NCI-H128 (cell line): ENCODE data around the gene CLTA.
"Not testable (repeated sequence)": the region's sequence is repeated elsewhere in the genome, so short reads cannot be mapped to it uniquely, and the experiment has no call there.

Source experiments
- DNase-seq: peaks from one replicate; lab custom pipeline; 2025; ENCODE audit not compliant: unreplicated experiment; lab: John Stamatoyannopoulos, UW

The CLTA gene

GRCh38 chr9:36158122-36158521 lies 32.6 kb upstream of the CLTA start:
- no peak for DNase-seq

GRCh38 chr9:36158917-36159316 lies 31.8 kb upstream of the CLTA start:
- no peak for DNase-seq

- not testable (repeated sequence) for DNase-seq
These were observed 31.2 kb upstream of the CLTA start for GRCh38 chr9:36159509-36159908.

- not testable (repeated sequence) for DNase-seq
These were observed 30.6 kb upstream of the CLTA start for GRCh38 chr9:36160126-36160525.

GRCh38 chr9:36161187-36161586 lies 29.5 kb upstream of the CLTA start:
- no peak for DNase-seq

- no peak for DNase-seq
These were observed 28.4 kb upstream of the CLTA start for GRCh38 chr9:36162211-36162738.

GRCh38 chr9:36163049-36163785 lies 27.5 kb upstream of the CLTA start:
- no peak for DNase-seq

- no peak for DNase-seq
These were observed 26.9 kb upstream of the CLTA start for GRCh38 chr9:36163786-36164170.

GRCh38 chr9:36164372-36164771 lies 26.3 kb upstream of the CLTA start:
- DNase-seq: no peak

GRCh38 chr9:36164989-36165388 lies 25.7 kb upstream of the CLTA start:
- no peak for DNase-seq

- no peak for DNase-seq
These were observed 24.9 kb upstream of the CLTA start for GRCh38 chr9:36165826-36166167.

- no peak for DNase-seq
These were observed 24.4 kb upstream of the CLTA start for GRCh38 chr9:36166168-36166927.

GRCh38 chr9:36169166-36169565 lies 21.6 kb upstream of the CLTA start, which contains the start of gene CCIN:
CCIN (plus strand) TSS chr9:36169388; CDS start chr9:36169503, 115 bp downstream.
- no peak for DNase-seq

GRCh38 chr9:36169708-36170107 lies 21.0 kb upstream of the CLTA start:
- DNase-seq: no peak

GRCh38 chr9:36170531-36170930 lies 20.2 kb upstream of the CLTA start:
- no peak for DNase-seq

- no peak for DNase-seq
These were observed 16.9 kb upstream of the CLTA start for GRCh38 chr9:36173861-36174260.

GRCh38 chr9:36174271-36174670 lies 16.4 kb upstream of the CLTA start:
- DNase-seq: no peak

- no peak for DNase-seq
These were observed 16.0 kb upstream of the CLTA start for GRCh38 chr9:36174731-36175130.

GRCh38 chr9:36175209-36175608 lies 15.5 kb upstream of the CLTA start:
- not testable (repeated sequence) for DNase-seq

- DNase-seq: not testable (repeated sequence)
These were observed 14.2 kb upstream of the CLTA start for GRCh38 chr9:36176496-36176895.

- no peak for DNase-seq
These were observed 13.2 kb upstream of the CLTA start for GRCh38 chr9:36177571-36177970.

- DNase-seq: not testable (repeated sequence)
These were observed 10.5 kb upstream of the CLTA start for GRCh38 chr9:36180243-36180642.
